ENCODE measurements around the gene KIAA1549. TPM values are rescaled to one million over a fixed set of nuclear protein-coding genes. Genes with fewer than 3 reads are reported as not detected.

The KIAA1549 gene
- total and polyA plus RNA-seq, 2 of the 8 experiments (the other 6 are each of a cell fraction or from before 2014, with no cell fraction given): 6.5 to 17.3 TPM

DNA sequence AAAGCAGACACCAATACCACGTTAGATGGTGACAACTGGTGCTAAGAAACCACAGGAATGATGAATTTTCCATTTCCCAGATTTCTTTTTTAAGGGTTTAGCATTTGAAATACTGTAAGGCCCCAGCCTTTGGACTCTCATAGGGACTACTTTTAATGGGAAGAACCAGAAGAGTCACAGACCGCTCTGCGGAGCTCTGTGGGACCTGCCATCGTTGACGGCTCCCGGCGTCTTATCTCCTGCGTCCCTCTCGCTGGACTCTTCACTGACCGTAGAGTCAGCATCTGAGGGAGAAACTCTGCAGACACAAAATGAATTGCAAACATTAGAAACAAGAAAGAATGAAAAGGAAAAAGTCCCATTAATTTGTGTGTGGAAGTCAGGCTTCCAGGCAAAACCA lies 101.8 kb downstream of the KIAA1549 start:
- no peak overlapping the region for H3K18ac ChIP-seq (ENCODE audit: extremely low read depth, low read length)
- H3K4me3 ChIP-seq (ENCODE audit: extremely low read depth in 1 of 4, insufficient read depth in 2 of 4, low read depth in 3 of 4, low read length in 4 of 4): no peak overlapping the region
- H2AFZ ChIP-seq (ENCODE audit: low read length): no peak overlapping the region
- H3K23me2 ChIP-seq (ENCODE audit: low read depth, low read length): no peaks in the 10 kb centered on the region
- H3K27ac ChIP-seq (ENCODE audit: low read depth, low read length): no peak overlapping the region
- H2BK5ac ChIP-seq (ENCODE audit: low read depth, low read length): no peak overlapping the region
- no peak overlapping the region for H2BK20ac ChIP-seq (ENCODE audit: low read length)
- no peaks in the 10 kb centered on the region for H3K27me3 ChIP-seq (replicated peaks in 1 of 4; ENCODE audit: control insufficient read depth in 3 of 4, extremely low read depth in 1 of 4, insufficient read depth in 3 of 4, low read length in 3 of 4)
- POLR2A ChIA-PET (ENCODE audit: partially characterized antibody): interaction anchor here (0.7 kb wide), 1 partner anchor 111 kb away, joined by 3 read pairs; no protein-coding TSS in a partner anchor
- peaks cover 0 to 6% (median 3%) of the 10 kb centered on the region in 4 experiments; a peak in 3 of 8 replicates for H3K36me3 ChIP-seq (ENCODE audit: control insufficient read depth in 2 of 4, insufficient read depth in 4 of 4, low read length in 3 of 4)
- no peak overlapping the region for H2BK15ac ChIP-seq (ENCODE audit: low read length)
- no peaks in the 10 kb centered on the region for H3K4me1 ChIP-seq (replicated peaks in 1 of 4; ENCODE audit: control insufficient read depth in 3 of 4, insufficient read depth in 4 of 4, low read length in 3 of 4)
- H3K9me3 ChIP-seq (ENCODE audit: insufficient read depth in 2 of 2, low read depth in 1 of 2, low read length in 1 of 2): no peaks in the 10 kb centered on the region
- CTCF ChIA-PET (ENCODE audit: partially characterized antibody): interaction anchor here (0.6 to 3.6 kb wide), 3 partner anchors 7 to 167 kb away, joined by 3 to 21 read pairs (median 3); no protein-coding TSS in a partner anchor
- H3K4me2 ChIP-seq (ENCODE audit: insufficient read depth in 1 of 2, low read depth in 2 of 2, low read length in 2 of 2): no peak overlapping the region
- no peak overlapping the region for H4K91ac ChIP-seq (replicated peaks; ENCODE audit: insufficient read length, low read length)
- H3K4ac ChIP-seq (replicated peaks; ENCODE audit: insufficient read length, low read depth, low read length): no peak overlapping the region
- H2AK5ac ChIP-seq (ENCODE audit: low read depth, low read length): no peak overlapping the region
- no peak overlapping the region for H3K14ac ChIP-seq (ENCODE audit: insufficient read length)
- DNase-seq (ENCODE audit: low read depth in 1 of 2, low spot score in 2 of 2): no peak
- H3K79me2 ChIP-seq (ENCODE audit: control insufficient read depth in 1 of 2, insufficient read depth in 2 of 2, low read length in 2 of 2): no peaks in the 10 kb centered on the region
- H4K5ac ChIP-seq (ENCODE audit: insufficient read length, low read depth, low read length): no peak overlapping the region
- no peak overlapping the region for H3K56ac ChIP-seq (replicated peaks; ENCODE audit: insufficient read length, low read depth, low read length)
- no peak overlapping the region for H4K8ac ChIP-seq (ENCODE audit: extremely low read depth, insufficient read depth, low read length)
- H2BK12ac ChIP-seq (ENCODE audit: low read depth, low read length): no peak overlapping the region
- no peaks in the 10 kb centered on the region; the same call in 1 of the 2 replicates for H3K79me1 ChIP-seq (ENCODE audit: low read depth, low read length)
- no peak overlapping the region for H2BK120ac ChIP-seq (replicated peaks; ENCODE audit: low read depth, low read length)
- H3K9ac ChIP-seq (replicated peaks in 1 of 4; ENCODE audit: extremely low read depth in 1 of 4, low read depth in 3 of 4, low read length in 3 of 4): no peak overlapping the region
- no peak overlapping the region for H3K23ac ChIP-seq (ENCODE audit: insufficient read length)
- FAIRE-seq: no peak
- 95% methylated on average over 10 of the region's 10 CpGs; no CpG with 5 or more reads in 1 of the 2 experiments for WGBS, 2 experiments (ENCODE audit: extremely low coverage in 1 of 2, insufficient coverage in 1 of 2, insufficient read length in 1 of 2, insufficient replicate concordance in 2 of 2, low coverage in 1 of 2, low lambda C conversion rate in 2 of 2, missing lambda C conversion rate in 1 of 2)
- no peaks in the 10 kb centered on the region for H4K20me1 ChIP-seq (replicated peaks in 1 of 2; ENCODE audit: control insufficient read depth in 1 of 2, insufficient read depth in 2 of 2, low read length in 2 of 2)
- TF ChIP-seq HDAC2 (IDR thresholded peaks at IDR 0.05; ENCODE audit: borderline replicate concordance in 1 of 2, low read depth in 2 of 2, low read length in 2 of 2) (no peak), SP1 (IDR thresholded peaks at IDR 0.05; ENCODE audit: low read depth, low read length) (no peak), KDM4A (IDR thresholded peaks at IDR 0.05; ENCODE audit: low read depth, low read length, severe bottlenecking) (no peak), CBX5 (IDR thresholded peaks at IDR 0.05; ENCODE audit: low read depth, low read length) (no peak), YY1 (IDR thresholded peaks at IDR 0.05; ENCODE audit: low read depth, low read length) (no peak), RNF2 (IDR thresholded peaks at IDR 0.05; ENCODE audit: borderline replicate concordance, low read depth, low read length, missing control alignments, poor library complexity, severe bottlenecking) (no peak), TBP (IDR thresholded peaks at IDR 0.05; ENCODE audit: low read depth, low read length) (no peak)
- TF ChIP-seq, protein P1, sequence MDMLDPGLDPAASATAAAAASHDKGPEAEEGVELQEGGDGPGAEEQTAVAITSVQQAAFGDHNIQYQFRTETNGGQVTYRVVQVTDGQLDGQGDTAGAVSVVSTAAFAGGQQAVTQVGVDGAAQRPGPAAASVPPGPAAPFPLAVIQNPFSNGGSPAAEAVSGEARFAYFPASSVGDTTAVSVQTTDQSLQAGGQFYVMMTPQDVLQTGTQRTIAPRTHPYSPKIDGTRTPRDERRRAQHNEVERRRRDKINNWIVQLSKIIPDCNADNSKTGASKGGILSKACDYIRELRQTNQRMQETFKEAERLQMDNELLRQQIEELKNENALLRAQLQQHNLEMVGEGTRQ (IDR thresholded peaks at IDR 0.05; ENCODE audit: low read length): no peak
- TF ChIP-seq, protein P2, sequence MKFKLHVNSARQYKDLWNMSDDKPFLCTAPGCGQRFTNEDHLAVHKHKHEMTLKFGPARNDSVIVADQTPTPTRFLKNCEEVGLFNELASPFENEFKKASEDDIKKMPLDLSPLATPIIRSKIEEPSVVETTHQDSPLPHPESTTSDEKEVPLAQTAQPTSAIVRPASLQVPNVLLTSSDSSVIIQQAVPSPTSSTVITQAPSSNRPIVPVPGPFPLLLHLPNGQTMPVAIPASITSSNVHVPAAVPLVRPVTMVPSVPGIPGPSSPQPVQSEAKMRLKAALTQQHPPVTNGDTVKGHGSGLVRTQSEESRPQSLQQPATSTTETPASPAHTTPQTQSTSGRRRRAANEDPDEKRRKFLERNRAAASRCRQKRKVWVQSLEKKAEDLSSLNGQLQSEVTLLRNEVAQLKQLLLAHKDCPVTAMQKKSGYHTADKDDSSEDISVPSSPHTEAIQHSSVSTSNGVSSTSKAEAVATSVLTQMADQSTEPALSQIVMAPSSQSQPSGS (IDR thresholded peaks at IDR 0.05; ENCODE audit: low read length): no peak
- TF ChIP-seq, protein P3, sequence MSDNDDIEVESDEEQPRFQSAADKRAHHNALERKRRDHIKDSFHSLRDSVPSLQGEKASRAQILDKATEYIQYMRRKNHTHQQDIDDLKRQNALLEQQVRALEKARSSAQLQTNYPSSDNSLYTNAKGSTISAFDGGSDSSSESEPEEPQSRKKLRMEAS (IDR thresholded peaks at IDR 0.05): no peak

All from H1 (cell line).